AG10803 (cell line): Measurements from ENCODE around the gene RB1.

Source experiments
- DNase-seq: peaks from one replicate; pipeline ENCODE4 v3.0.0; 2010; ENCODE audit warnings: low read depth
- H3K4me3 ChIP-seq: 2 replicates; pipeline ENCODE4 v1.5.1; 2011; ENCODE audit warnings: mild to moderate bottlenecking, low read length, control low read depth
- TF ChIP-seq, protein P1 (sequence below): conservative IDR thresholded peaks from 2 replicates; pipeline ENCODE4 v1.5.1; 2011; ENCODE audit warnings: mild to moderate bottlenecking, low read length, control low read depth, inconsistent platforms

RB1 gene

GRCh38 chr13:48316826-48317510 lies 13.4 kb downstream of the RB1 start:
- DNase-seq: no peak
- TF ChIP-seq, protein P1, sequence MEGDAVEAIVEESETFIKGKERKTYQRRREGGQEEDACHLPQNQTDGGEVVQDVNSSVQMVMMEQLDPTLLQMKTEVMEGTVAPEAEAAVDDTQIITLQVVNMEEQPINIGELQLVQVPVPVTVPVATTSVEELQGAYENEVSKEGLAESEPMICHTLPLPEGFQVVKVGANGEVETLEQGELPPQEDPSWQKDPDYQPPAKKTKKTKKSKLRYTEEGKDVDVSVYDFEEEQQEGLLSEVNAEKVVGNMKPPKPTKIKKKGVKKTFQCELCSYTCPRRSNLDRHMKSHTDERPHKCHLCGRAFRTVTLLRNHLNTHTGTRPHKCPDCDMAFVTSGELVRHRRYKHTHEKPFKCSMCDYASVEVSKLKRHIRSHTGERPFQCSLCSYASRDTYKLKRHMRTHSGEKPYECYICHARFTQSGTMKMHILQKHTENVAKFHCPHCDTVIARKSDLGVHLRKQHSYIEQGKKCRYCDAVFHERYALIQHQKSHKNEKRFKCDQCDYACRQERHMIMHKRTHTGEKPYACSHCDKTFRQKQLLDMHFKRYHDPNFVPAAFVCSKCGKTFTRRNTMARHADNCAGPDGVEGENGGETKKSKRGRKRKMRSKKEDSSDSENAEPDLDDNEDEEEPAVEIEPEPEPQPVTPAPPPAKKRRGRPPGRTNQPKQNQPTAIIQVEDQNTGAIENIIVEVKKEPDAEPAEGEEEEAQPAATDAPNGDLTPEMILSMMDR: no peak
- no peak overlapping the region for H3K4me3 ChIP-seq

DNA sequence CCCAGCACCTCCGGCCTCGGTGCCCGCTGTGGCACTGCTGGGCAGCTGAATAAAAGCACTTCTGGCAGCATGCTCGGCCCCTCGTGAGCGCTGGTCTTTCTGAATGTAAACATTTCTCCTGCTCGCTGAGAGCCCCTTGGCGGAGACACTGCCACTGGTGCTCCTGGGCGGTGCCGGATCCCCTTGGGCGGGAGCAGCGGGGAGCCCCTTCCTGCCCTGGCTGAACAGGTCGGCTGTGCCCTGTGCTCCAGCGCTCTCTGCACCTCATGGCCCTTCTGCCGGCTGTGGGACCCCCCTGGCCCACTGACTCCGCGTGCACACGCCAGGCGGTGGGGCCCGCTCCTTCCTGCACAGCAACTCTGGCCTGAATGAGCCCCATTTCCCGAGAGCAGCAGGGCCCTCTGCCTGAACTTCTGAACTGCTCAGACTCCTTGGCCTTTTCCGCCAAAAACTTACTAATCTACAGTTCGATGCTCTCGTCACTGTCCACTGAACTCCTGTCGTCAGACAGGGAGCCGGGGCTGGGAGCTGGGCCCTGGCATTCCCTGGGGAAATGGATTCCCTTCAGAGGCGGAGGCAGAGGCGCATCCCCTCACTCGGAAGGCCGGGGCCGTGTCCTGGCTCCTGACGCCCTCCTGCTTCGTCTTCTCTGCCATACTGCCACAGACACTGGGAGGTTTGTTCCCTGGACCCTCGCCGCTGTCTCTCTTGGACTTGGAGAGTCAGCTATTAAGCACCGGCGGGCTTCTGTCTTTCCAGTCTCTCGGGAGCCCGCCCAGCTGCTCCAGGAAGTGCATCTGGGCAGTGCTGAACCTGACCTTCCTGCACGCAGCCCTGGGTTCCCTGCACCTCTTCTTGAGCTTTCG lies 14.2 kb downstream of the RB1 start:
- DNase-seq: no peak
- TF ChIP-seq, protein P1: no peak
- H3K4me3 ChIP-seq: no peak overlapping the region

GRCh38 chr13:48318377-48318811 lies 14.8 kb downstream of the RB1 start:
- no peak overlapping the region for H3K4me3 ChIP-seq
- DNase-seq: no peak
- TF ChIP-seq, protein P1: no peak

DNA sequence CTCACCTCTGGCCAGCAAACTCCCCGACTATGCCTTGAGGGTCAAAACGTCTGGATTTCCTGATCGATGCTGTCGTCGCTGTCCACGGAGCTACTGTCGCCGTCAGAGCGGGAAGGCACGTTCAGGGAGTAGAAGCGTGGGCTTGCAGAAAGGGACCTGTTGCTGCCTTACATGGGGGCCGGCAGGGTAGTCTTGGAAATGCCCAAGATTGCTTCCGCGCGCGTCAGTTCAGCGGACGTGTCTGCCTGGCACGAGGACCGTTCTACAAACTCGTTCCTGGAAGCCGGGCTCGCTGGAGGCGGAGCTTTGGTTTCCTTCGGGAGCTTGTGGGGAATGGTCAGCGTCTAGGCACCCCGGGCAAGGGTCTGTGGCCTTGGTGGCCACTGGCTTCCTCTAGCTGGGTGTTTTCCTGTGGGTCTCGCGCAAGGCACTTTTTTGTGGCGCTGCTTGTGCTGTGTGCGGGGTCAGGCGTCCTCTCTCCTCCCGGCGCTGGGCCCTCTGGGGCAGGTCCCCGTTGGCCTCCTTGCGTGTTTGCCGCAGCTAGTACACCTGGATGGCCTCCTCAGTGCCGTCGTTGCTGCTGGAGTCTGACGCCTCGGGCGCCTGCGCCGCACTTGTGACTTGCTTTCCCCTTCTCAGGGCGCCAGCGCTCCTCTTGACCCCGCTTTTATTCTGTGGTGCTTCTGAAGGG lies 15.4 kb downstream of the RB1 start:
- TF ChIP-seq, protein P1: no peak
- peak; percentile 19 for DNase-seq
- H3K4me3 ChIP-seq: no peak overlapping the region; the same call in 1 of the 2 replicates

DNA sequence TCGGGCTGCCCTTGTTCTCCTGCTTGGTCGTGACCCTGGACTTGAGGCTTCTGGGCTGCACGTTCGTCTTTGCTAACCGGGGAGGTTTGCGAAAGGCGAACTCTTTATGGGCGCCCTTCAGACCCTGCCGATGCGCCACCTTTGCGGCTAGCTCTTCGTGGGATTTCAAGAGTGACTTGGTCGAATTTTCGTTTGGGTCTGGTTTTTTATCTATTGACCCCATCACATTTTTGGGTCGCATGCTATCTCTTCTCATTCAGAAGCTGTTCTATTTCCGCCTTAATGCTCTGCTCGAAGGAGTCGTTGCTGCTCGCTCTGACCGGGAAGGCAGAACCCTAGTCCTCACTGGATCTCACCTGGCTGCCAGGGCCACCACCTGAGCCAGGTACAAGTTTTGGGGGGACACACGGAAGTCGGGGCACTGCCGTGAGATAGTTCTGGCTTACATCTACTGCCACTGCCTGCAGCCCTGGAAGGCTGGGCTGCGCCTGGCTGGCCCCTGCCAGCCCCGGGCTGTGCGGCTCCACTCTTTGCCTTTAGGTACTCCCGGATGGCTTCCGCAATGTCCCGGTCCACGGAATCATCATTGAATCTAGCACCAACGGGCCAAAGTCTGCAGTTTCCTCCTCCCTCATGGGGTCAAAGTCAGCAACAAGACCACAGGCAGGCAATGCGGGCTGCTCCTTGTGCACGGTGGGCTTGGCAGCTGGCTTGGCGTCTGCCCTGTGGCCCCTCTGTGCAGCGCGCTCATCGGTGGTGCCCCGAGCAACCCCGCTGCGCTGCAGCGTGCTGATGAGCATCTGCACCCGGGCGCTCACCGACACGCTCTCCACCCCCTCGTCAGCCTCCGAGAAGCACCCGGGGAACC lies 16.2 kb downstream of the RB1 start:
- no peak overlapping the region; the same call in 1 of the 2 replicates for H3K4me3 ChIP-seq
- DNase-seq: no peak
- TF ChIP-seq, protein P1: no peak

DNA sequence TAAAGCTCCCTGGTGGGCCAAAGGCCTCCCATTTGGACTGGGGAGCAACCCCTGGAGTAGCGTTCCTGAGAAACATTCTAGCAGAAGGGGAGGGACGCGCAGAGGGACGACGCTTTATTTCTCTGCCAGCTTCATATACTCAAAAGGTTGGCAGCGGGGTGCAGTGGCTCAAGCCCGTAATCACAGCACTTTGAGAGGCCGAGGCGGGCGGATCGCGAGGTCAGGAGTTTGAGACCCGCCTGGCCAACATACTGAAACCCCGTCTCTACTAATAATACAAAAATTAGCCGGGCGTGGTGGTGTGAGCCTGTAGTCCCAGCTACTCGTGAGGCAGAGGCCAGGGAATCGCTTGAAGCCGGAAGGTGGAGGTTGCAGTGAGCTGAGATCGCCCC lies 16.8 kb downstream of the RB1 start:
- H3K4me3 ChIP-seq: peak overlapping the region; percentile 5; the same call in 1 of the 2 replicates
- TF ChIP-seq, protein P1: no peak

More for the DNA sequence above, 16.8 kb downstream of the RB1 start:
- DNase-seq: no peak
